Sigmoid colon (tissue), 7 donors: ENCODE measurements around the gene CARD18. TPM values are rescaled to one million over a fixed set of nuclear protein-coding genes. Genes with fewer than 3 reads are reported as not detected.

Experiments used
- DNase-seq: peaks from one replicate; pipeline ENCODE4 v3.0.0-alpha.2; 2019
- H3K27ac ChIP-seq, 4 donors: fragments of 200-600 bp; sonication (generic); one replicate each; pipeline ENCODE4 v1.5.1; 2016 to 2019; ENCODE audit warnings: mild to moderate bottlenecking in 1 of 4
- H3K27me3 ChIP-seq, 3 donors: fragments of 200-600 bp; sonication (generic); one replicate each; pipeline ENCODE4 v1.5.1; 2019; ENCODE audit warnings: mild to moderate bottlenecking in 1 of 3
- H3K36me3 ChIP-seq, 4 donors: fragments of 200-600 bp; sonication (generic); one replicate each; pipeline ENCODE4 v1.5.1; 2016 to 2019
- H3K4me1 ChIP-seq, 4 donors: fragments of 200-600 bp; sonication (generic); one replicate each; pipeline ENCODE4 v1.5.1; 2017 to 2019
- H3K4me3 ChIP-seq, 4 donors: fragments of 200-600 bp; sonication (generic); one replicate each; pipeline ENCODE4 v1.5.1; 2017 to 2019; ENCODE audit warnings: mild to moderate bottlenecking in 2 of 4, moderate library complexity in 1 of 4
- H3K9me3 ChIP-seq, 4 donors: fragments of 200-600 bp in 3 of 4; sonication (generic) in 3 of 4; one replicate each; pipeline versions ENCODE4 v1.5.1 to v1.6.1; 2013 to 2019
- EP300 ChIP-seq, 4 donors: sonication (generic); formaldehyde crosslinking; IDR thresholded peaks; one replicate each; pipeline ENCODE4 v1.6.1; 2017; ENCODE audit warnings: antibody characterized with exemption in 4 of 4
- POLR2A ChIP-seq, 2 donors: fragments of 450-650 bp; IDR thresholded peaks; one replicate each; pipeline ENCODE4 v1.6.1; 2016; ENCODE audit warnings: antibody characterized with exemption in 2 of 2, mild to moderate bottlenecking in 2 of 2, moderate library complexity in 2 of 2
- POLR2AphosphoS5 ChIP-seq, 4 donors: sonication (generic); formaldehyde crosslinking; IDR thresholded peaks; one replicate each; pipeline ENCODE4 v1.6.1; 2017; ENCODE audit warnings: antibody characterized with exemption in 4 of 4
- WGBS, 2 donors: extraction: QIAGEN DNeasy Blood & Tissue Kit; methylation state at CpG; one replicate each; pipeline ENCODE4 v1.1.7; 2013; 5-methylcytosine and 5-hydroxymethylcytosine counted together
- intact Hi-C: fragments of 100-400 bp; cut with DNase I; formaldehyde crosslinking; loops from one replicate; pipeline ENCODE4 v1.15.1; 2023
- polyA plus RNA-seq, 3 donors: library from polyadenylated mRNA; stranded (reverse); fragments of 200-250 nt; gene quantifications; one replicate each; pipeline ENCODE4 v1.2.3, GENCODE V29; 2013
- total RNA-seq, 4 donors: library from RNA; depleted of rRNA; stranded (reverse); fragments of >200 nt; gene quantifications; one replicate each; pipeline ENCODE4 v1.1.0, GENCODE V29; 2016
- TF ChIP-seq, protein P1 (sequence below), 4 experiments: fragments of 450-650 bp in 3 of 4; fragments of 200-600 bp in 1 of 4; IDR thresholded peaks; one replicate each; pipeline ENCODE4 v1.5.1; 2016 to 2019; ENCODE audit warnings: antibody characterized with exemption in 4 of 4, mild to moderate bottlenecking in 3 of 4, moderate library complexity in 2 of 4
- donor health status: healthy with polysubstance abuse.
- donor health status: Bipolar disorder and iron deficiency.
- donor health status: healthy.

The CARD18 gene
- total and polyA plus RNA-seq, 7 donors = not detected

DNA sequence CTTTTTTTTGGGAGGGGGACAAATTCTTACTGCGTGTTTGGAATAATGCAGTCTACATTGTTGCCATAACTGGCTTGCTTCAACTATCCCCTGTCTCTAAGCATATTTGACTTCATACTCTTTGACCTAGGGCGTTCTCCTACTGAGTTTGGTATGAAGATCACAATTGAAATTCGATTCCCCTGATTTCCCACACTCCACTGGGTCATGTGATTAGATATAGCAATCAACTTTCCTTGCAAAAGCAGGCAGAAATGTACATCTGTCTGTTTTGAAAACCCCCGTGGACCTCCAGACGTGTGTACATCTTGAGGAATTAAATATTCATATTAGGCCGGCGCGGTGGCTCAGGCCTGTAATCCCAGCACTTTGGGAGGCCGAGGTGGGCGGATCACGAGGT, 13.8 kb upstream of the CARD18 start:
- Histone ChIP-seq H3K36me3 (no peaks in the 10 kb centered on the region), H3K27me3 (no peaks in the 10 kb centered on the region), H3K4me3 (no peak overlapping the region), H3K9me3 (no peaks in the 10 kb centered on the region), H3K4me1 (no peaks in the 10 kb centered on the region), H3K27ac (no peak overlapping the region)
- intact Hi-C loops = no loop called here
- DNase-seq = no peak
- TF ChIP-seq EP300 (IDR thresholded peaks at IDR 0.05) (no peak), POLR2AphosphoS5 (IDR thresholded peaks at IDR 0.05) (no peak), POLR2A (IDR thresholded peaks at IDR 0.05) (no peak)
- TF ChIP-seq, protein P1, sequence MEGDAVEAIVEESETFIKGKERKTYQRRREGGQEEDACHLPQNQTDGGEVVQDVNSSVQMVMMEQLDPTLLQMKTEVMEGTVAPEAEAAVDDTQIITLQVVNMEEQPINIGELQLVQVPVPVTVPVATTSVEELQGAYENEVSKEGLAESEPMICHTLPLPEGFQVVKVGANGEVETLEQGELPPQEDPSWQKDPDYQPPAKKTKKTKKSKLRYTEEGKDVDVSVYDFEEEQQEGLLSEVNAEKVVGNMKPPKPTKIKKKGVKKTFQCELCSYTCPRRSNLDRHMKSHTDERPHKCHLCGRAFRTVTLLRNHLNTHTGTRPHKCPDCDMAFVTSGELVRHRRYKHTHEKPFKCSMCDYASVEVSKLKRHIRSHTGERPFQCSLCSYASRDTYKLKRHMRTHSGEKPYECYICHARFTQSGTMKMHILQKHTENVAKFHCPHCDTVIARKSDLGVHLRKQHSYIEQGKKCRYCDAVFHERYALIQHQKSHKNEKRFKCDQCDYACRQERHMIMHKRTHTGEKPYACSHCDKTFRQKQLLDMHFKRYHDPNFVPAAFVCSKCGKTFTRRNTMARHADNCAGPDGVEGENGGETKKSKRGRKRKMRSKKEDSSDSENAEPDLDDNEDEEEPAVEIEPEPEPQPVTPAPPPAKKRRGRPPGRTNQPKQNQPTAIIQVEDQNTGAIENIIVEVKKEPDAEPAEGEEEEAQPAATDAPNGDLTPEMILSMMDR (IDR thresholded peaks at IDR 0.05) = no peak
- 94% methylated on average over 11 of the region's 11 CpGs for WGBS, 2 donors

DNA sequence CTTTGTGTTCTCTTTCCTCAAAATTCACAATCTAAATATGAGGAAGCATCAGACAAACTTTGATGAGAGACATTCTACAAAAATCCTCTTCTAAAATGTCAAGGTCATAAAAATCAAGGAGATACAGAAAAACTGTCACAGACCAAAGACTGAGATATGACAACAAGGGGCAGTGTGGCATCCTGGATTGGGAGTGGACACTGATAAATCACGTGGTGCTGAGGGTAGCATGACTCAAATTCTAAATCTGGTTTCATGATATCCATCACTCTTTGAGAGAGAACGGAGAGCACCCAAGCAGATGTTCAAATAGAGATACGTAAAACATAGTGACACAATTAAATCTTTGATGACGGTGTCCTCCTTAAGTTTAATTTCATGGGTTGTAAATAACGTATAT, 13.0 kb upstream of the CARD18 start:
- WGBS, 2 donors = 86 to 91% methylated on average over 5 of the region's 5 CpGs
- Histone ChIP-seq H3K4me3 (no peak overlapping the region), H3K27ac (no peak overlapping the region), H3K27me3 (no peaks in the 10 kb centered on the region), H3K9me3 (no peaks in the 10 kb centered on the region), H3K36me3 (no peaks in the 10 kb centered on the region), H3K4me1 (no peaks in the 10 kb centered on the region)
- intact Hi-C loops = no loop called here
- no peak for DNase-seq
- TF ChIP-seq, protein P1 (IDR thresholded peaks at IDR 0.05) = no peak
- TF ChIP-seq EP300 (IDR thresholded peaks at IDR 0.05) (no peak), POLR2AphosphoS5 (IDR thresholded peaks at IDR 0.05) (no peak), POLR2A (IDR thresholded peaks at IDR 0.05) (no peak)

DNA sequence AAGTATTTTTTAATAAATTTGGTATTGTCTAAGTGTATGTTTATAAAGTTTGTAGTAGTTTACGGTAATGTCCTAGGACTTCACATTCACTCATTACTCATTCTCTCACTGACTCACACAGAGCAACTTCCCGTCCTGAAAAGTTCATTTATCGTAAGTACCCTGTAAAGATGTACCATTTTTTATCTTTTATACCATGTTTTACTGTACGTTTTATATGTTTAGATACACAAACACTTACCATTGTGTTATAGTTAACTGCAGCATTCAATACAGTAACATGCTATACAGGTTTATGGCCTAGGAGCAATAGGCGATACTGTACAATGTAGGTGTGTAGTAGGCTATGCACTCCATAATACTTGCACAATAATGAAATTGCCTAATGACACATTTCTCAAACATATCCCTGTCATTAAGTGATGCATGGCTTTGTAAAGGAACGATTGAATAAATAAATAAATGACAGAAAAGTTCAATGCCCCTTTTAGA, 12.5 kb upstream of the CARD18 start:
- TF ChIP-seq POLR2AphosphoS5 (IDR thresholded peaks at IDR 0.05) = no peak
- TF ChIP-seq POLR2A (IDR thresholded peaks at IDR 0.05) = no peak
- TF ChIP-seq, protein P1 (IDR thresholded peaks at IDR 0.05) = no peak
- no peak for TF ChIP-seq EP300 (IDR thresholded peaks at IDR 0.05)
- intact Hi-C loops = no loop called here
- WGBS, 2 donors = 76 to 80% methylated on average over 6 of the region's 6 CpGs

DNA sequence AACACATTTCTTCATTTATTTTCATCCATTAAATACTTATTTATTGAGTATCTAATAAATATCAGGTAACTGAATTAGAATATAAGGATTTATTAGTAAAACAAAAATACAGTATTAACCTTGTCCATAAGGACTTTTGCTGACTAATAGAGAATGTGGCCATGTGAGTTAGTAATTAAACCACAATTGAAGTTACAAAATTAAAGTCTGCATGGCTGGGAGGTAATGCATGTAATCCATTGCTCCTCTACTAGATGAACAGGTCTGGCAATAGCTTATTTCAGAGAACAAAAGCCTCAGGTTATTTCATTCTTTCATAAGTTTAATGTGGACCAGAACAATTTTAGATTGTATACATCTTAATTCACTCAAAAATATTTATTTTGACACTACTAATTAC, 9.9 kb upstream of the CARD18 start:
- DNase-seq = no peak
- TF ChIP-seq POLR2A (IDR thresholded peaks at IDR 0.05) (no peak), EP300 (IDR thresholded peaks at IDR 0.05) (no peak), POLR2AphosphoS5 (IDR thresholded peaks at IDR 0.05) (no peak)
- TF ChIP-seq, protein P1 (IDR thresholded peaks at IDR 0.05) = no peak
- Histone ChIP-seq H3K4me1 (no peaks in the 10 kb centered on the region), H3K27me3 (no peaks in the 10 kb centered on the region), H3K36me3 (no peaks in the 10 kb centered on the region), H3K9me3 (no peaks in the 10 kb centered on the region), H3K4me3 (no peak overlapping the region), H3K27ac (no peak overlapping the region)
- intact Hi-C loops = no loop called here

More for the DNA sequence above, 12.5 kb upstream of the CARD18 start:
- DNase-seq = no peak
- no peaks in the 10 kb centered on the region for H3K27me3 ChIP-seq
- no peak overlapping the region for H3K4me3 ChIP-seq
- no peaks in the 10 kb centered on the region for H3K36me3 ChIP-seq
- H3K4me1 ChIP-seq = no peaks in the 10 kb centered on the region
- no peak overlapping the region for H3K27ac ChIP-seq
- H3K9me3 ChIP-seq = no peaks in the 10 kb centered on the region

DNA sequence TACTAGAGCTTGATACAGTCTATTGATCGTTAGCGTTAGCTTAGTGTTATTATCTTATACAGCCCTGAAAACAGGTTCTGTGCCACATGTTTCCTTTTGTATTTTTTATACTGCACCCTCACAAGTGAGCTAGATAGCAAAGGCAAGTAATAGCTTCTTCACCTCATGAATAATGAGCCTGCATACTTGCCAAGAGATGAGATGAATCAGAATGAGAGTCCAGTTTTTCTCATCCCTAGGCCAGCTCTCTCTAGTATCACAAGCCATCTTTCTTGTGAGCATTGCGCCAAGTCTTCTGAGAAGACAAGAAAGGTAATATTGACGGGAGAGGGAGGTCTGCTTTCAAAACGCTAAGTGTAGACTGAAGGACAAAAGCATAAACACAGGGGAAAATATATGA, 8.7 kb upstream of the CARD18 start:
- no peaks in the 10 kb centered on the region for H3K9me3 ChIP-seq
- intact Hi-C loops = no loop called here
- DNase-seq = no peak
- no peaks in the 10 kb centered on the region for H3K4me1 ChIP-seq
- no peak overlapping the region for H3K27ac ChIP-seq
- no peak for TF ChIP-seq POLR2A (IDR thresholded peaks at IDR 0.05)
- TF ChIP-seq, protein P1 (IDR thresholded peaks at IDR 0.05) = no peak
- H3K4me3 ChIP-seq = no peak overlapping the region
- no peaks in the 10 kb centered on the region for H3K36me3 ChIP-seq
- 80 to 90% methylated on average over 5 of the region's 5 CpGs for WGBS, 2 donors
- H3K27me3 ChIP-seq = no peaks in the 10 kb centered on the region
